Mucosa of descending colon (tissue), 3 donors: Measurements from ENCODE around the gene PHPT1. TPM values are rescaled to one million over a fixed set of nuclear protein-coding genes. Genes with fewer than 3 reads are reported as not detected.
A peak's percentile ranks its signal among the peaks of the same experiment; 100 is the strongest.

Experiments used
- ATAC-seq: fragments of 200-7000 bp; cut with Tn5 transposase; one replicate; pipeline ENCODE4 v1.9.1; 2020; ENCODE audit warnings: mild to moderate bottlenecking, moderate library complexity
- DNase-seq, 3 donors: peaks; one replicate each; pipeline ENCODE4 v3.0.0-alpha.2; 2020
- H3K36me3 ChIP-seq: fragments of 200-600 bp; one replicate; pipeline ENCODE4 v1.8.0; 2021; ENCODE audit warnings: low read depth, mild to moderate bottlenecking
- H3K4me1 ChIP-seq: fragments of 200-600 bp; one replicate; pipeline ENCODE4 v1.8.0; 2021; ENCODE audit warnings: low read depth, mild to moderate bottlenecking
- H3K4me3 ChIP-seq: fragments of 200-600 bp; one replicate; pipeline ENCODE4 v1.8.0; 2021; ENCODE audit warnings: mild to moderate bottlenecking
- H3K9me3 ChIP-seq: fragments of 200-600 bp; one replicate; pipeline ENCODE4 v1.8.0; 2021; ENCODE audit warnings: mild to moderate bottlenecking
- CTCF ChIP-seq: fragments of 200-600 bp; IDR thresholded peaks from one replicate; pipeline ENCODE4 v1.8.0; 2022; ENCODE audit warnings: antibody characterized with exemption, mild to moderate bottlenecking
- intact Hi-C, 2 donors: fragments of 100-400 bp; cut with DNase I in 1 of 2; cut with micrococcal nuclease in 1 of 2; formaldehyde crosslinking; loops; one replicate each; pipeline versions ENCODE4 v1.11.0 to v1.11.1; 2022; cut with DNase I, micrococcal nuclease
- total RNA-seq, 3 donors: library from RNA; stranded (reverse); fragmentation: NEBNext Ultra II Directional in 2 of 3; extraction: Animal tissue kit (Norgen Biotek cat#: 25700) in 2 of 3; gene quantifications; one replicate each; pipeline versions ENCODE4 v1.2.1 to v1.2.4, GENCODE V29; 2021 to 2023
- donor health status: DM: no; HTN: no; CAD: no; lungs with moderate emphysema.
- donor health status: DM: no; HTN: no; CAD: no.
- donor health status: DM: no; HTN: yes; CAD: no.

Gene PHPT1
- total RNA-seq, 3 donors from 2014 or later = 96.4 to 163 (median 102) TPM

- H3K4me1 ChIP-seq = peaks cover 30% of the 10 kb centered on the region
- peak overlapping the region; percentile 54 for H3K4me3 ChIP-seq
- no peaks in the 10 kb centered on the region for H3K36me3 ChIP-seq
- intact Hi-C loops = no loop called here
- DNase-seq = peak; percentile 85 to 86 (median 86)
- ATAC-seq = peak; percentile 50
- no peak for TF ChIP-seq CTCF
- no peaks in the 10 kb centered on the region for H3K9me3 ChIP-seq
Observed at GRCh38 chr9:136847088-136847825, 2.0 kb upstream of the PHPT1 start.

- no peaks in the 10 kb centered on the region for H3K36me3 ChIP-seq
- no peak for TF ChIP-seq CTCF
- H3K9me3 ChIP-seq = no peaks in the 10 kb centered on the region
- intact Hi-C loops = no loop called here
- peak overlapping the region; percentile 54 for H3K4me3 ChIP-seq
- peak; percentile 95 to 97 (median 96) for DNase-seq
- peaks cover 24% of the 10 kb centered on the region for H3K4me1 ChIP-seq
- ATAC-seq = peak; percentile 68
Observed at GRCh38 chr9:136847826-136848392, 1.3 kb upstream of the PHPT1 start.

- ATAC-seq (peak; percentile 6), DNase-seq (peak; percentile 57 to 79 (median 79))
- intact Hi-C loops = no loop called here
- no peak for TF ChIP-seq CTCF
- Histone ChIP-seq H3K4me1 (peaks cover 18% of the 10 kb centered on the region), H3K4me3 (peak overlapping the region; percentile 54), H3K36me3 (no peaks in the 10 kb centered on the region), H3K9me3 (no peaks in the 10 kb centered on the region)
Observed at GRCh38 chr9:136848393-136849037, 694 bp upstream of the PHPT1 start.

- DNase-seq (peak; percentile 33 to 75 (median 63)), ATAC-seq (no peak)
- TF ChIP-seq CTCF = no peak
- peaks cover 11% of the 10 kb centered on the region for H3K4me1 ChIP-seq
- H3K36me3 ChIP-seq = no peaks in the 10 kb centered on the region
- no peak overlapping the region for H3K4me3 ChIP-seq
- H3K9me3 ChIP-seq = no peaks in the 10 kb centered on the region
- intact Hi-C loops = no loop called here
Observed at GRCh38 chr9:136849960-136850865, 1.0 kb downstream of the PHPT1 start.
